Activated T-helper 17 cell treated with anti-CD3 and anti-CD28 coated beads, Interleukin-2, amount 50 U/mL, for 72 hours (primary cell): Measurements from ENCODE around the gene S100A14. TPM values are rescaled to one million over a fixed set of nuclear protein-coding genes. Genes with fewer than 3 reads are reported as not detected.
"Not testable (repeated sequence)": the region's sequence is repeated elsewhere in the genome, so short reads cannot be mapped to it uniquely, and the experiment has no call there.

Experiments used
- ATAC-seq: fragments of 150-1000 bp; cut with Tn5 transposase; replicated peaks from 2 replicates; pipeline ENCODE4 v1.10.0; 2021; ENCODE audit warnings: mild to moderate bottlenecking, moderate library complexity
- H3K27ac Mint-ChIP-seq: one replicate; pipeline ENCODE4 v1.8.0; 2022; ENCODE audit warnings: mixed read lengths
- H3K27me3 Mint-ChIP-seq: one replicate; pipeline ENCODE4 v1.8.0; 2022; ENCODE audit warnings: mixed read lengths
- H3K36me3 Mint-ChIP-seq: one replicate; pipeline ENCODE4 v1.8.0; 2022; ENCODE audit warnings: low read depth, mild to moderate bottlenecking, mixed read lengths
- H3K4me1 Mint-ChIP-seq: one replicate; pipeline ENCODE4 v1.8.0; 2022; ENCODE audit warnings: mixed read lengths
- H3K4me3 Mint-ChIP-seq: one replicate; pipeline ENCODE4 v1.8.0; 2022; ENCODE audit warnings: mild to moderate bottlenecking, mixed read lengths
- H3K9me3 Mint-ChIP-seq: one replicate; pipeline ENCODE4 v1.8.0; 2022; ENCODE audit warnings: mixed read lengths
- total RNA-seq, 2 donors: library from RNA; stranded (reverse); gene quantifications; one replicate each; pipeline ENCODE4 v1.2.3, GENCODE V29; 2022

S100A14 gene
- total RNA-seq, 2 donors from 2014 or later: 0.71 TPM; not detected in 1

DNA sequence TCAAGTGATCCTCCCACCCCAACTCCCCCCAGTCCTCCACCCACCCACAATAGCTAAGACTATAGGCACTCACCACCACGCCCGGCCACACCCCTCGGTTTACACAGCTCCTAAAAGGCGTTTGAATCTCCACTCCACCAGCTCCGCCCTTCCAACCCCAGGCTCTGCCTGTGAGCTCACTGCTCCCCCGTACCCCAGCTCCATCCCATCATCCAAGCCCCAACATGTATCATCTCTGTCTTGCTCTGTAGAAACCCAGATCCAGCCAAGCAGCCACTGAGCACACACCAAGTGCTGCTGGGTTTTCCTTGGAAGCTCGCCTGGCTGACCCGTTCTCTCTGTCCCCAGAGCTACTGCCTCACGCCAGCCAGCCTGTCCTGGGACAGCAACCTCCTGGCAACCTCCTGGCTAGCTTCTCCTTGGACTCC, 38.5 kb downstream of the S100A14 start:
- no peaks in the 10 kb centered on the region for H3K36me3 Mint-ChIP-seq
- no peak for ATAC-seq

DNA sequence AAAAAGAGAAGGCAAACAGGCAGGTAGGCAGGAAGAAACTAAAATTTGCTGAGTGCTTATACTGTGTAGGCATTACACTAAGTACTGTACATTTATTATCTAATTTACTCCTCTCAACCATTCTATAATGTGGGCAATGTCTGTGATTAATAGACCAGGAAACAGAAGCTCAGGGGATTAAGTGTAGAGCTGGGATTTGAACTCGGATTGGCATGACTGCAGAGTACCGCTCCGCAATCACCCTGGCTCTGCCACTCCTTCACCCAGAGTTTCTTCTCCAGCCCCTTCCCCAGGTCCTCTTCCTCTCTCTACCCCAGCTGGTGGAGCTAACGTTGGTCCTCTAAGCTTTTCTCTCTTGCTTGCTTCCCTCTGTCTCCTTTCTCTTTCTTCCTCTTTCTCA, 39.0 kb downstream of the S100A14 start:
- peaks cover 7% of the 10 kb centered on the region for H3K4me1 Mint-ChIP-seq
- H3K4me3 Mint-ChIP-seq: no peak overlapping the region
- H3K9me3 Mint-ChIP-seq: no peaks in the 10 kb centered on the region
- peaks cover 24% of the 10 kb centered on the region for H3K27me3 Mint-ChIP-seq
- no peak overlapping the region for H3K27ac Mint-ChIP-seq
- no peaks in the 10 kb centered on the region for H3K36me3 Mint-ChIP-seq
- ATAC-seq: no peak

More for the DNA sequence above, 38.5 kb downstream of the S100A14 start:
- peaks cover 24% of the 10 kb centered on the region for H3K27me3 Mint-ChIP-seq
- H3K9me3 Mint-ChIP-seq: no peaks in the 10 kb centered on the region
- no peak overlapping the region for H3K4me3 Mint-ChIP-seq
- no peak overlapping the region for H3K27ac Mint-ChIP-seq
- H3K4me1 Mint-ChIP-seq: peaks cover 7% of the 10 kb centered on the region

DNA sequence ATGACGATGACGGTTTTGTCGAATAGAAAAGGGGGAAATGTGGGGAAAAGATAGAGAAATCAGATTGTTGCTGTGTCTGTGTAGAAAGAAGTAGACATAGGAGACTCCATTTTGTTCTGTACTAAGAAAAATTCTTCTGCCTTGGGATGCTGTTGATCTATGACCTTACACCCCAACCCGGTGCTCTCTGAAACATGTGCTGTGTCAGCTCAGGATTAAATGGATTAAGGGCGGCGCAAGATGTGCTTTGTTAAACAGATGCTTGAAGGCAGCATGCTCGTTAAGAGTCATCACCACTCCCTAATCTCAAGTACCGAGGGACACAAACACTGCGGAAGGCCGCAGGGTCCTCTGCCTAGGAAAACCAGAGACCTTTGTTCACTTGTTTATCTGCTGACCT, 40.6 kb downstream of the S100A14 start:
- Mint-ChIP-seq H3K4me1 (peaks cover 15% of the 10 kb centered on the region), H3K27me3 (peaks cover 24% of the 10 kb centered on the region)
- H3K9me3 Mint-ChIP-seq, H3K4me3 Mint-ChIP-seq, ATAC-seq, H3K36me3 Mint-ChIP-seq, H3K27ac Mint-ChIP-seq: not testable (repeated sequence)

DNA sequence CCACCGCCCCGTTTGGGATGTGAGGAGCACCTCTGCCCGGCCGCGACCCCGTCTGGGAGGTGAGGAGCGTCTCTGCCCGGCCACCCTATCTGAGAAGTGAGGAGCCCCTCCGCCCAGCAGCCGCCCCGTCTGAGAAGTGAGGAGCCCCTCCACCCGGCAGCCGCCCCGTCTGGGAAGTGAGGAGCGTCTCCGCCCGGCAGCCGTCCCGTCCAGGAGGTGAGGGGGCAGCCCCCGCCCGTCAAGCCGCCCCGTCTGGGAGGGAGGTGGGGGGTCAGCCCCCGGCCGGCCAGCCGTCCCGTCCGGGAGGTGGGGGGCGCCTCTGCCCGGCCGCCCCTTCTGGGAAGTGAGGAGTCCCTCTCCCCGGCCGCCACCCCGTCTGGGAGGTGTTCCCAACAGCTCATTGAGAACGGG, 41.0 kb downstream of the S100A14 start:
- H3K9me3 Mint-ChIP-seq, ATAC-seq: not testable (repeated sequence)
- H3K27me3 Mint-ChIP-seq: peaks cover 24% of the 10 kb centered on the region

DNA sequence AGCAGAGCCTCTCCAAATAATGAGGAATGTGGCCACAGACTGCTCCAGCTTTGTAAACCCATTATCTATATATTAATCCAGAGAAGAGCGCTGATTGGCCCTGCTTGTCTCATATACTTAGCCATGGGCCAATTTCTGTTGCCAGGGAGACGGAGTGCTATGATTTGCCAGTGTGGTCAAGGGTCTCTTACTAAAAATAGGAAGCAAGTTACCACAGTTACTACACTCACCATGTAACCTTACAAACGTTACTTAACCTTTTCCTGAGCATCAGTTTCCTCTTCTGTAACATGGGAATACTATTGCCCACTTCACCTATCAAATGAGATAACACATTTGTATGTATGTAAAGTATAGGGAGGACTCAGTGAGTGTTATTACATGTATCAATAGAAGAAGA, 42.8 kb downstream of the S100A14 start:
- H3K4me1 Mint-ChIP-seq: peaks cover 31% of the 10 kb centered on the region
- peak overlapping the region; percentile 80 for H3K4me3 Mint-ChIP-seq
- peaks cover 4% of the 10 kb centered on the region for H3K36me3 Mint-ChIP-seq
- H3K27me3 Mint-ChIP-seq: peaks cover 13% of the 10 kb centered on the region
- ATAC-seq: no peak
- no peaks in the 10 kb centered on the region for H3K9me3 Mint-ChIP-seq
- peak overlapping the region; percentile 95 for H3K27ac Mint-ChIP-seq

More for the DNA sequence above, 41.0 kb downstream of the S100A14 start:
- H3K4me1 Mint-ChIP-seq: peaks cover 15% of the 10 kb centered on the region
- not testable (repeated sequence) for H3K36me3 Mint-ChIP-seq, H3K27ac Mint-ChIP-seq, H3K4me3 Mint-ChIP-seq

DNA sequence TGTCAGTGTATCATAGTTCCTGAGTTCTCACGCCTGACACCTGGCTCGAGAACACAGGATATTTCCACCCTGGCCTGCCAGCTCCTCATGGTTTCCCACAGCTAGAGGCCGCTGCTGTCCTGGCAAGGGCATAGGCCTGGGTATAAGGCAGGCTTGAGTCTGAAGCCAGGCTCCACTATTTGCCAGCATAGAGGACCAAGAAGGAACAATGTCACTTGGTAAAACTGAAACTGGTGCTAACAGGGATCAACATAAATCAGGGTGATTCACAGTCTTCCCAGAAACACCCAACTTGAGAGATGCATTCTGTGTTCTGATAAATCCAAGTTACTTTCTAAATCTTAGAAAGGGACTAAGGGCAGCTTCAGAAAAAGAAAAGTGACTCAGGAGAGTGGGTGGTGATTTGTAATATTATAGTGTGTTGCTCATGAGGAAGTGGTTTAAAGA, 43.5 kb downstream of the S100A14 start:
- Mint-ChIP-seq H3K9me3 (no peaks in the 10 kb centered on the region), H3K4me1 (peaks cover 38% of the 10 kb centered on the region), H3K4me3 (peak overlapping the region; percentile 80), H3K27me3 (peaks cover 5% of the 10 kb centered on the region), H3K36me3 (peaks cover 12% of the 10 kb centered on the region), H3K27ac (peak overlapping the region; percentile 95)
- peak; percentile 82 for ATAC-seq

DNA sequence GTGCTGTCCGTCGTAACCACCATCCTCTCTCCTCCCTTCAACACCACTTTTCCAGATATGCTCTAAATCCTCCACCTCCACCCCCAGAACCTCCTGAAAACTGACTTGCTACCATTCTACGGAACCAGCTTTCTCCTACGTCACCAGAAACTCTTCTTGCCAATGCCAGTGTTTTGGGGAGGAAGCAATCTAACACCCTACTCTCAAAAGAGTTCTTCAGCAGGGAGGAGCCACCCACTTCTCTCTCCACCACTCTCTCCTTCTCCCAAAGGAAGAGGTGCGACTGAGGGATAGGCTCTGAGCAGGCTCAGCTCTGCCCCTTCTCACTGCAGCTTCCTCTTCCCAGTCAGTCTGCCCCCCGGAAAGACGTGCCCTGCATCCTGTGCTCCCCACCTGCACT, 44.4 kb downstream of the S100A14 start:
- no peak for ATAC-seq
- no peaks in the 10 kb centered on the region for H3K9me3 Mint-ChIP-seq
- H3K36me3 Mint-ChIP-seq: peaks cover 13% of the 10 kb centered on the region
- H3K4me3 Mint-ChIP-seq: peak overlapping the region; percentile 80
- peaks cover 45% of the 10 kb centered on the region for H3K4me1 Mint-ChIP-seq
- peak overlapping the region; percentile 95 for H3K27ac Mint-ChIP-seq
- H3K27me3 Mint-ChIP-seq: no peaks in the 10 kb centered on the region

DNA sequence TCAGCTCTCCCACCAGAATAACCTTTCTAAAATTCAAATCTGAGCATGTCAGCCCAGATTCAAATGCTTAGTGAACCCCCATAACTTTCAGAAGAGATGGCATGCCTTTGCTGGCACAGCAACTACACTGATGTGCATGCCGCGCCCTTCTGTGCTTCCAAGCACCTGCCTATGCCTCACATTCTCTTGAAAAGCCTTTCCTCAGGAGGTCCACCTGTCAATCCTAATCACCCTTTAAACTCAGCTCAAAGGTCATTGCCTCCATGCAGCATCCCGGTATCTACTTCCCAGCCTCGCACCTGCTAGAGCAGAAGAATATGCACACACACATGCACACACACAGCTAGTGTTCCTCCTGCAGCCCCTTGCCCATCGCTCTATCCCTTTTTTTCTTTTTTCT, 45.3 kb downstream of the S100A14 start:
- peaks cover 14% of the 10 kb centered on the region for H3K36me3 Mint-ChIP-seq
- no peaks in the 10 kb centered on the region for H3K27me3 Mint-ChIP-seq
- H3K4me1 Mint-ChIP-seq: peaks cover 50% of the 10 kb centered on the region
- no peak for ATAC-seq
- H3K9me3 Mint-ChIP-seq: no peaks in the 10 kb centered on the region
- H3K27ac Mint-ChIP-seq: peak overlapping the region; percentile 7
- no peak overlapping the region for H3K4me3 Mint-ChIP-seq

DNA sequence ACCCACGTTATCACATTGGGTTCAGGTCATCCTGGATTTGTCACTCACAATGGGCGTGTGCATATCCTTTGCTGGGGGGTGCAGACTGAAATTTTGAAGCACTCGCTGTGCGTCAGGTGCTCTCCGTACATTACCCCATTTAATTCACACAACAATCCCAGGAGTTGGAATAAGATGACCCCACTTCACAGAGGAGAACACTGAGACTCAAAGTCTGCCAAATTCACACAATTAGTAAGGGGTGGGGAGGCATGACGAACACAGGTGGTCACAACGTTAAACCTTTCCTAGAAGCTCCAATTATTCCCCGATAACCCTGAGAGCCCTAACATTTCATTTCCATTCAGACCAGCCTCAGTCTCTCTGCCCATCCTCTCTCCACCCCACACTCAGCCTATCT, 46.7 kb downstream of the S100A14 start:
- no peaks in the 10 kb centered on the region for H3K9me3 Mint-ChIP-seq
- H3K27ac Mint-ChIP-seq: peak overlapping the region; percentile 100
- no peak for ATAC-seq
- H3K4me3 Mint-ChIP-seq: peak overlapping the region; percentile 96
- no peaks in the 10 kb centered on the region for H3K27me3 Mint-ChIP-seq
- peaks cover 55% of the 10 kb centered on the region for H3K4me1 Mint-ChIP-seq
- H3K36me3 Mint-ChIP-seq: peaks cover 18% of the 10 kb centered on the region

DNA sequence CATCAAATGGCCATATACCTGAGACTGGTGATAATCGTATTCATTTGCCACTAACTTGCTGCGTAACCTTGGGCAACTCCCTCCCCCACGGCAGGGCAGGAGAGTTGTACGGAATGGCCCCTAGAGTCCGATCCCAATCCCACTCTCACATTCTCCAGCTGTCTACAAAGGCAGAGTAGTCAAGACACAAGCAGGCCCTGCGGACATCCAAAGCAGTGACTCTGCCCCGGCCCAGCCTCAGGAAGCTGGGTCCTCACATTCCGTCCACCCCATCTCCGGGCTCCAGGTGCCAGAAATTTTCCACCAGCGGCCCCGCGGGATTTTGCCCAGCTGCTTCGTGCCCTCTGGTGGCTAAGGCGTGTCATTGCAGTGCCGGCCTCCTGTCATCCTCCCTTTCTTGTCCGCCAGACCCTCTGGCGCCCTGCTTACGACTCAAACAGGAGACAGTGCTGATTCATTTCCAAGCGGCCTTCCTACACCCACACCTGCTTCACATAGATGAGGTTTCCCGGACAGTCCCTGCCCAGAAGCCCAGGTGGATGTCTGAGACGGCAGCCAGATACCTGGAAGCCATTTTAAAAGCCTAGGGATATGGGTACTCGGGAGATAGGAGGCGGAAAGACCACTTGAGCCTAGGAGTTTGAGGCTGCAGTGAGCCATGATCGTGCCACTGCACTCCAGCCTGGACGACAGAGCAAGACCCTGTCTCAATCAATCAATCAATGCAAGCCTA, 47.6 kb downstream of the S100A14 start:
- ATAC-seq: peak; percentile 31
- H3K9me3 Mint-ChIP-seq: no peaks in the 10 kb centered on the region
- H3K27me3 Mint-ChIP-seq: no peaks in the 10 kb centered on the region
- H3K4me3 Mint-ChIP-seq: peak overlapping the region; percentile 96
- peaks cover 18% of the 10 kb centered on the region for H3K36me3 Mint-ChIP-seq
- peak overlapping the region; percentile 100 for H3K27ac Mint-ChIP-seq
- peaks cover 55% of the 10 kb centered on the region for H3K4me1 Mint-ChIP-seq

DNA sequence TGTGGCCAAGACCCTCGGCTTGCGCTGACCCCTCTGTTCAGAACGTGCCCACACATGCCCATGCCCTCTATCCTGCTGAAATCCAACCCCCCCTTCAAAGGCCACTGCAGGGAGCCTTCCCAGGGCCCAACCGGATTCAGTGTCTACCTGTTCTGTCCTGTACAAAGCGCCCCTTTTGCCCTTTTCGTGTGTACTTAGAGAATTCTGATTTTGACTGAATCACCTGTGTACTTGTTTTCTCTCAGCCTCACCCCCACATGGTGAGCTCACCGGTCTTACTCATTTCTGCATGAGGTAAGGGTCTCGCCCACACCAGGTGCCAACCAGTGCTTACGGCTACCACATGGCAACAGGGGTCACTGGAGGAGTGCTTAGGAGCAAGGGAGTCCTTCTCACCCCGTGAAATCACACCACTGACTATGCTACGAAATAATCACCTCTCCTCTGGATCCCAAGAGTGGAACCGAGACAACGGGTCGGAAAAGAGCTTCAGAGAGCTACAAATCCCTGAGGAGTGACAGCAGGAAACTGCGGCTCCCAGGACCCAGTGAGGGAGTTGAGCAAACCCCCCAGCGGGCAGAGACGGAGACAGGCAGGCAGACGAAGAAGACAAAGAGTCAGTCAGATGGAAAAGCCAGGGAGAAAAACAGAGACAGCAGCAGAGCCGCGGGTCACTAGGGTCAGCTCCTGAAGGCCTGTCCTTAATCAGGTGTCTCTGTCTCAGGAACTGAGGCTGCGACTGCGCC, 48.3 kb downstream of the S100A14 start:
- Mint-ChIP-seq H3K27me3 (no peaks in the 10 kb centered on the region), H3K4me1 (peaks cover 48% of the 10 kb centered on the region), H3K9me3 (no peaks in the 10 kb centered on the region), H3K36me3 (peaks cover 18% of the 10 kb centered on the region), H3K4me3 (peak overlapping the region; percentile 96), H3K27ac (peak overlapping the region; percentile 100)
- ATAC-seq: peak; percentile 51

DNA sequence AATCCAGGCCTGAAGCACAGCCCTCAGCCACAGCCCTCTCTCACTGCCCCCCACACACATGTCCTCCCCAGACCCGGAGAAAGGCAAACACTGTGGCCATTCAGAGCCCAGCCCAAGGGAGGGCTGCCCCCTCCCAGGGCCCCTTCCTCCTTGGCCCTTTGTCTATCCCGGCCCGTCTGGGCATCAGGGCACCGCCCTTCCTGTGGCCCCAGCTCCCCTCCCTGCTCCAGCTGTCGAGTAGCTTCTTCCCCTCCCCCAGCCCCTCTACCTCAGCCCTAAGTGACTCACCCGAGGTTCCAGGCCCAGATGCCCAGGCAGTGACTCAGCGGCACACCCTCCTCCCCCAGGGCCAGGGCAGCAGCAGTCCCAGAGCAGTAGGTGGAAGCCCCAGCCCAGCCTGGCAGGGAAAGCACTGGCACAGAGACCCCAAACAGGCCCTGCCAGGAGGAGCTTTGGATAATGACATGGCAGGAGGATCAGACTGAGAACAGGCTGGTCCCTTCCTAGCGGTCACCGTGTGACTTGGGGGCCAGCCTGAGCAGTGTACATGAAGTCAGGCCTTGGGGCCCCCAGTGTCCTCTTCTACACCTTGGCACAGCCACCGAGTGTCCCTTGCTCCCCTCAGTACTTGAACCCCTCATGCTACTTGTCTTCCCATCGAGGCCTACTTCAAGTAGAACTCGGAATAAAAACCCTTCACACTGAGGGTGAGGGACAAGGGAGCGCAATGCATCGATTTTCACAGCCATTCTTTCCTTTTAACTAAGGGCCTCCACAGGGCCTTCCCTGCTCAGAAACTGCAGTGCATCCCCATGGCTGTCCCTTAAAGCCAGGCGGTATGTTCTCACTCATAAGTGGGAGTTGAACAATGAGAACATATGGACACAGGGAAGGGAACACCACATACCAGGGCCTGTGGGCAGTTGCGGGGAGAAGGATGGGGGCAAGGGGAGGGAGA, 49.4 kb downstream of the S100A14 start:
- peak overlapping the region; percentile 96 for H3K4me3 Mint-ChIP-seq
- H3K36me3 Mint-ChIP-seq: peaks cover 18% of the 10 kb centered on the region
- H3K9me3 Mint-ChIP-seq: no peaks in the 10 kb centered on the region
- H3K4me1 Mint-ChIP-seq: peaks cover 44% of the 10 kb centered on the region
- peak overlapping the region; percentile 100 for H3K27ac Mint-ChIP-seq
- peak; percentile 83 for ATAC-seq
- no peaks in the 10 kb centered on the region for H3K27me3 Mint-ChIP-seq

DNA sequence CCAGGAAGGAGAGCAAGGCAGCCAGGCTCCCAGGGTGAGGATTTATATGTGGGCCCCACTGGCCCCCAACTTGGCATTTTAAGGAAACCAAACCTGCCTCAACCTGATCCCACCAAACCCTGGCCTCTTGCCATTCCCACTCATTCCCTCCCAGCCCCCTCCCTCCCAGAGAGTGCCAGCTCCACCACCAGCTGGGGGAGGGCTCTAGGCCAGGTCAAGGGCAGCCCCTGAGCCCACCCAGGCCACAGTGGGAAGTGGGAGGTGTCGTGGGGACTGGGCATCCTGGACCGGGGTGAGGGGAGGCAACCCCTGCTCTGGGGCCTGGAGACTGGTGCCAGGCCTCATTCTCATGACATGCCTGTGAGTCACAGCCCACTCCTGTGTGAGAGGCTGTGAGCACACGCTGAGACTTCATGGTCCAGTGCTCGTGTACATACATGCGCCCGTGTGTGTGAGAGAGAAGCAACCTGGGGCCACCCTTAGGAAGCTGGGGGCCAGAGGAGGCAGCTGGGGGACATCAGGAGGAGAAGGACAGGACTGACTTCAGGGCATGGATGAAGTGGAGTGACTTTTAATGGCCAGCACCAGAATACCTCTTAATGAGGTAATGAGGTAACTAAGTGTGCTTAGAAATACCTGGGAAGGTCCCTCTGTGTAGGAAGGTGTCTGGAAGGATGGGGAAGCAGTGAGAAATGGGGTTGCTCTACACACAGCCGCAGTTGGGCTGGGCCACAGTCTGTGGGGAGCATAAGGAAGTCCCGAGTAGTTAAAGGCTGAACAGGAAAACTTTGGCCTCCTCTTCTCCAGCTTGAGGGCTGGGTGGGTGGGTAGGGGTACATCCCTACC, 50.4 kb downstream of the S100A14 start, which contains the start of gene S100A2:
Gene S100A2, minus strand, starts transcription at position 316 of the 846 bp plus-strand sequence. CDS start 1,967 bp downstream, outside the sequence.
- ATAC-seq: peak; percentile 74
- Mint-ChIP-seq H3K9me3 (no peaks in the 10 kb centered on the region), H3K27ac (peak within 1 kb of the TSS; percentile 100), H3K4me1 (peaks cover 40% of the 10 kb centered on the region), H3K27me3 (no peaks in the 10 kb centered on the region), H3K36me3 (peaks cover 18% of the 10 kb centered on the region), H3K4me3 (peak within 1 kb of the TSS; percentile 96)
